HEK293 (cell line): ENCODE measurements around the gene GJA9.

Experiments used
- TRIM28 ChIP-seq: IDR thresholded peaks from 2 replicates; pipeline ENCODE4 v1.6.1; 2011; ENCODE audit warnings: low read length, control low read depth, borderline replicate concordance
- ZNF138 ChIP-seq: fragments of 450-650 bp; formaldehyde crosslinking; IDR thresholded peaks from 2 replicates; pipeline ENCODE4 v1.5.1; 2016; ENCODE audit warnings: missing biosample characterization, missing genetic modification characterization, borderline replicate concordance
- ZNF837 ChIP-seq: fragments of 450-650 bp; formaldehyde crosslinking; IDR thresholded peaks from 2 replicates; pipeline ENCODE4 v1.5.1; 2016; ENCODE audit warnings: missing biosample characterization, missing genetic modification characterization
- TF ChIP-seq, protein P1 (sequence below): fragments of 450-650 bp; formaldehyde crosslinking; IDR thresholded peaks from 2 replicates; pipeline ENCODE4 v1.5.1; 2016; ENCODE audit warnings: missing biosample characterization, missing genetic modification characterization
- TF ChIP-seq, protein P2 (sequence below): fragments of 450-650 bp; formaldehyde crosslinking; IDR thresholded peaks from 2 replicates; pipeline ENCODE4 v1.5.1; 2016; ENCODE audit warnings: missing biosample characterization, missing genetic modification characterization

DNA sequence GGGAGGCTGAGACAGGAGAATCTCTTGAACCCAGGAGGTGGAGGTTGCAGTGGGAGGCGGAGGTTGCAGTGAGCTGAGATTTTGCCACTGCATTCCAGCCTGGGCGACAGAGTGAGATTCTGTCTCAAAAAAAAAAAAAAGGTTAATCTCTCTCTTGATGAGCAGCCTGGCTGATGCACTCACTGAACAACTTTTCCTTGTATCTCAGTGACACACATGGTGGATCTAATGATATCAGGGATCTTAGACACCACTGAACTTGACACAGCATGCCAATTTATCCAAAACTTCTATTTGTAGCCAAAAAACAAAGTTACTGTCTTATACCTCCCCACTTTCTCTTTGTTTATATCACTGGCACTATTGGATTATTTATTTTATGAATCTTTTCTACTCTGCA, 44.0 kb upstream of the GJA9 start:
- TF ChIP-seq ZNF837 (tag by site-specific recombination) = no peak
- TF ChIP-seq, protein P1, sequence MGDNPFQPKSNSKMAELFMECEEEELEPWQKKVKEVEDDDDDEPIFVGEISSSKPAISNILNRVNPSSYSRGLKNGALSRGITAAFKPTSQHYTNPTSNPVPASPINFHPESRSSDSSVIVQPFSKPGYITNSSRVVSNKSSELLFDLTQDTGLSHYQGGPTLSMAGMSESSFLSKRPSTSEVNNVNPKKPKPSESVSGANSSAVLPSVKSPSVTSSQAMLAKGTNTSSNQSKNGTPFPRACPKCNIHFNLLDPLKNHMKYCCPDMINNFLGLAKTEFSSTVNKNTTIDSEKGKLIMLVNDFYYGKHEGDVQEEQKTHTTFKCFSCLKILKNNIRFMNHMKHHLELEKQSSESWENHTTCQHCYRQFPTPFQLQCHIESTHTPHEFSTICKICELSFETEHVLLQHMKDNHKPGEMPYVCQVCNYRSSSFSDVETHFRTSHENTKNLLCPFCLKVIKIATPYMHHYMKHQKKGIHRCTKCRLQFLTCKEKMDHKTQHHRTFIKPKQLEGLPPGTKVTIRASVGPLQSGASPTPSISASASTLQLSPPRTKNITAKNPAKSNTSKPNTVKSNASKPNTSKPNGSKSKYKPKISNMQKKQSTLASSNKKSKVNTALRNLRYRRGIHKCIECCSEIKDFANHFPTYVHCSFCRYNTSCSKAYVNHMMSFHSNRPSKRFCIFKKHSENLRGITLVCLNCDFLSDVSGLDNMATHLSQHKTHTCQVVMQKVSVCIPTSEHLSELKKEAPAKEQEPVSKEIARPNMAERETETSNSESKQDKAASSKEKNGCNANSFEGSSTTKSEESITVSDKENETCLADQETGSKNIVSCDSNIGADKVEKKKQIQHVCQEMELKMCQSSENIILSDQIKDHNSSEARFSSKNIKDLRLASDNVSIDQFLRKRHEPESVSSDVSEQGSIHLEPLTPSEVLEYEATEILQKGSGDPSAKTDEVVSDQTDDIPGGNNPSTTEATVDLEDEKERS (tag by site-specific recombination) = no peak
- no peak for TF ChIP-seq TRIM28
- TF ChIP-seq, protein P2, sequence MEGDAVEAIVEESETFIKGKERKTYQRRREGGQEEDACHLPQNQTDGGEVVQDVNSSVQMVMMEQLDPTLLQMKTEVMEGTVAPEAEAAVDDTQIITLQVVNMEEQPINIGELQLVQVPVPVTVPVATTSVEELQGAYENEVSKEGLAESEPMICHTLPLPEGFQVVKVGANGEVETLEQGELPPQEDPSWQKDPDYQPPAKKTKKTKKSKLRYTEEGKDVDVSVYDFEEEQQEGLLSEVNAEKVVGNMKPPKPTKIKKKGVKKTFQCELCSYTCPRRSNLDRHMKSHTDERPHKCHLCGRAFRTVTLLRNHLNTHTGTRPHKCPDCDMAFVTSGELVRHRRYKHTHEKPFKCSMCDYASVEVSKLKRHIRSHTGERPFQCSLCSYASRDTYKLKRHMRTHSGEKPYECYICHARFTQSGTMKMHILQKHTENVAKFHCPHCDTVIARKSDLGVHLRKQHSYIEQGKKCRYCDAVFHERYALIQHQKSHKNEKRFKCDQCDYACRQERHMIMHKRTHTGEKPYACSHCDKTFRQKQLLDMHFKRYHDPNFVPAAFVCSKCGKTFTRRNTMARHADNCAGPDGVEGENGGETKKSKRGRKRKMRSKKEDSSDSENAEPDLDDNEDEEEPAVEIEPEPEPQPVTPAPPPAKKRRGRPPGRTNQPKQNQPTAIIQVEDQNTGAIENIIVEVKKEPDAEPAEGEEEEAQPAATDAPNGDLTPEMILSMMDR (tag by site-specific recombination) = no peak
- no peak for TF ChIP-seq ZNF138 (tag by site-specific recombination)
